Endothelial cell of umbilical vein (primary cell): ENCODE results near the gene ATP10A. TPM values are rescaled to one million over a fixed set of nuclear protein-coding genes. Genes with fewer than 3 reads are reported as not detected.

ENCODE experiments used
- BruUV-seq: library from RNA; stranded (reverse); fragments of 400-500 nt; replicated peaks from 2 replicates; lab custom pipeline; 2021; lab: Mats Ljungman, UMichigan
- CTCF ChIA-PET: fragments of 300-600, 350-600 bp; sonication (Branson Sonifier 250); formaldehyde crosslinking; loops from one replicate; lab custom pipeline; 2021; ENCODE audit warnings: antibody characterized with exemption, inconsistent platforms; lab: Charles Lee
- POLR2A ChIA-PET: fragments of 300-600, 350-600 bp; sonication (Branson Sonifier 250); formaldehyde crosslinking; loops from one replicate; lab custom pipeline; 2021; ENCODE audit warnings: antibody characterized with exemption, inconsistent platforms; lab: Charles Lee
- DNase-seq: peaks from one replicate; pipeline ENCODE4 v3.0.0-alpha.2; 2011; ENCODE audit warnings: low read depth, low spot score
- FAIRE-seq: peaks from 2 replicates; lab custom pipeline; 2011; peaks lifted over from hg19 to GRCh38; lab: Jason Lieb, UNC
- H2AFZ ChIP-seq: 2 replicates; pipeline ENCODE4 v1.6.0; 2012; ENCODE audit warnings: low read depth, low read length, control low read depth, inconsistent platforms
- H3K27ac ChIP-seq: 2 replicates; pipeline ENCODE4 v1.5.1; 2011; ENCODE audit warnings: low read depth, mild to moderate bottlenecking, control low read depth, low read length, moderate library complexity; ENCODE audit not compliant: insufficient read depth
- H3K27me3 ChIP-seq, 2 experiments: 2 replicates each; pipeline versions ENCODE4 v1.6.0 to v1.6.1; 2011; ENCODE audit warnings: low read length in 2 of 2, mixed read lengths in 1 of 2; ENCODE audit not compliant: control insufficient read depth in 2 of 2, insufficient read depth in 2 of 2
- H3K36me3 ChIP-seq, 2 experiments: 2 replicates in 1 of 2; 3 replicates in 1 of 2; pipeline ENCODE4 v1.5.1; 2011; ENCODE audit warnings: low read length in 2 of 2, mild to moderate bottlenecking in 1 of 2, moderate library complexity in 1 of 2; ENCODE audit not compliant: control insufficient read depth in 2 of 2, insufficient read depth in 2 of 2; ENCODE audit errors: extremely low read depth in 1 of 2
- H3K4me1 ChIP-seq: 3 replicates; pipeline ENCODE4 v1.5.1; 2011; ENCODE audit warnings: mild to moderate bottlenecking, low read length; ENCODE audit not compliant: control insufficient read depth, insufficient read depth; ENCODE audit errors: extremely low read depth
- H3K4me2 ChIP-seq: 2 replicates; pipeline ENCODE4 v1.6.1; 2011; ENCODE audit warnings: low read length, control low read depth, mixed read lengths; ENCODE audit not compliant: insufficient read depth
- H3K4me3 ChIP-seq, 3 experiments: fragments of 200-600 bp in 1 of 3; sonication (generic), shearing (Covaris generic) in 1 of 3; replicated peaks in 1 of 3; 2 replicates each; pipeline ENCODE4 v1.5.1; 2011 to 2016; ENCODE audit warnings: control low read depth in 3 of 3, low read length in 3 of 3, mild to moderate bottlenecking in 2 of 3, inconsistent platforms in 1 of 3, low read depth in 1 of 3, moderate library complexity in 1 of 3; ENCODE audit not compliant: insufficient read depth in 1 of 3
- H3K79me2 ChIP-seq: 2 replicates; pipeline ENCODE4 v1.6.0; 2012; ENCODE audit warnings: low read length, inconsistent platforms; ENCODE audit not compliant: control insufficient read depth, insufficient read depth
- H3K9ac ChIP-seq: replicated peaks from 2 replicates; pipeline ENCODE3; 2011; ENCODE audit warnings: low read length, control low read depth; ENCODE audit not compliant: insufficient read depth; ENCODE audit errors: extremely low read depth
- H3K9me1 ChIP-seq: replicated peaks from 3 replicates; pipeline ENCODE4 v1.6.0; 2011; ENCODE audit warnings: mild to moderate bottlenecking, low read length; ENCODE audit not compliant: control insufficient read depth, insufficient read depth; ENCODE audit errors: extremely low read depth
- H3K9me3 ChIP-seq: replicated peaks from 2 replicates; pipeline ENCODE4 v1.5.1; 2012; ENCODE audit warnings: low read length, inconsistent platforms; ENCODE audit not compliant: control insufficient read depth, insufficient read depth
- H4K20me1 ChIP-seq: replicated peaks from 2 replicates; pipeline ENCODE3; 2011; ENCODE audit warnings: mild to moderate bottlenecking, low read length; ENCODE audit not compliant: control insufficient read depth, insufficient read depth; ENCODE audit errors: extremely low read depth
- EZH2 ChIP-seq: IDR thresholded peaks from 2 replicates; pipeline ENCODE4 v1.6.1; 2012; ENCODE audit warnings: borderline replicate concordance, low read depth, mild to moderate bottlenecking, moderate library complexity, low read length, inconsistent platforms; ENCODE audit not compliant: severe bottlenecking
- FOS ChIP-seq: IDR thresholded peaks from 2 replicates; pipeline ENCODE4 v1.6.1; 2011; ENCODE audit warnings: mild to moderate bottlenecking, low read length, moderate library complexity, borderline replicate concordance; ENCODE audit not compliant: insufficient read depth
- GATA2 ChIP-seq: IDR thresholded peaks from 2 replicates; pipeline ENCODE4 v1.7.0; 2011; ENCODE audit warnings: low read depth, mild to moderate bottlenecking, moderate library complexity, mixed read lengths, low read length; ENCODE audit not compliant: insufficient read length, insufficient read depth
- JUN ChIP-seq: IDR thresholded peaks from 2 replicates; pipeline ENCODE4 v1.6.1; 2011; ENCODE audit warnings: borderline replicate concordance, low read depth; ENCODE audit not compliant: insufficient read length, insufficient read depth
- MYC ChIP-seq: IDR thresholded peaks from one replicate; pipeline ENCODE4 v1.6.1; 2011; ENCODE audit warnings: mild to moderate bottlenecking, low read depth, low read length
- POLR2A ChIP-seq: IDR thresholded peaks from 2 replicates; pipeline ENCODE4 v1.6.1; 2012; ENCODE audit warnings: low read depth, mild to moderate bottlenecking, control low read depth, low read length
- POLR2AphosphoS5 ChIP-seq: IDR thresholded peaks from 2 replicates; pipeline ENCODE4 v1.6.1; 2012; ENCODE audit warnings: low read depth, mild to moderate bottlenecking, control low read depth, low read length, moderate library complexity; ENCODE audit not compliant: insufficient read depth
- dilution Hi-C: fragments of 300-500 bp; cut with MboI; formaldehyde crosslinking; loops from one replicate; pipeline ENCODE4 v1.15.0; 2019; ENCODE audit warnings: low sequenced_read_pairs; ENCODE audit not compliant: extremely low pct_ligation_motif_present
- intact Hi-C: fragments of 100-400 bp; cut with micrococcal nuclease; formaldehyde crosslinking; loops from one replicate; pipeline ENCODE4 v1.10.0; 2022
- polyA plus RNA-seq, 4 experiments: library from polyadenylated mRNA; depleted of rRNA in 3 of 4; stranded (reverse) in 3 of 4; unstranded in 1 of 4; fragments of >200 nt; gene quantifications; 2 replicates each; pipeline versions ENCODE4 v1.2.1 to v1.2.3, GENCODE V29; 2011 to 2012; ENCODE audit warnings: missing spikeins in 1 of 4
- total RNA-seq: library from RNA; stranded (reverse); gene quantifications from 2 replicates; pipeline ENCODE4 v1.2.3, GENCODE V29; 2021
- TF ChIP-seq, protein P1 (sequence below): IDR thresholded peaks from 2 replicates; pipeline ENCODE4 v1.6.1; 2011; ENCODE audit not compliant: insufficient read depth, insufficient read length
- TF ChIP-seq, protein P2 (sequence below), 2 donors: IDR thresholded peaks; 1 replicate in 1 of 2; 2 replicates in 1 of 2; pipeline ENCODE4 v1.5.1; 2011; ENCODE audit warnings: low read length in 2 of 2, mild to moderate bottlenecking in 2 of 2, moderate library complexity in 2 of 2, control low read depth in 1 of 2, inconsistent platforms in 1 of 2, low read depth in 1 of 2; ENCODE audit not compliant: insufficient read depth in 1 of 2; ENCODE audit errors: extremely low read depth in 1 of 2

The ATP10A gene
- total and polyA plus RNA-seq, 2 donors (not counting 3 experiments of a cell fraction or from before 2014, with no cell fraction given) = not detected

DNA sequence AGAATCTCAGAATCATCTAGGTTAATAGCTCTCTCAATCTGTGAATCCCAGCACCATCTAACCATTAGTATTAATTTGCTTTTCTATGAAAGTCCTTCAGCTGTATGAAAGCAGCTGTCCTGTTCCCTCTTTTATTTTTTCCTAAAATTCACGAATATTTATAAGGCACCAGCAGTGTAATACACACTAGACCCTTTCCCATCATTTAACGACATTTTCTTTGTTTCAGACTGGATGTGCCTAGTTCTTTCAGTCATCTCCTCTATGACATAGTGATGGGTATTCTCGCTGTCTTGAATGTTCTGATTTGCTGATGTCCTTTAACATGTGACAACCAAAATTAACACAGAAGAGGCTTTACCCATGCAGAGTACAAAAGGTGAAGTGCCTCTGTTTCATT, 48.9 kb upstream of the ATP10A start:
- intact Hi-C loops = no loop called here
- dilution Hi-C loops = no loop called here
- Histone ChIP-seq H2AFZ (no peak overlapping the region), H3K27me3 (no peaks in the 10 kb centered on the region), H3K9ac (no peak overlapping the region), H3K27ac (no peak overlapping the region), H3K9me3 (no peaks in the 10 kb centered on the region), H3K4me2 (no peak overlapping the region), H3K36me3 (no peaks in the 10 kb centered on the region), H4K20me1 (no peaks in the 10 kb centered on the region), H3K9me1 (no peaks in the 10 kb centered on the region), H3K4me1 (no peaks in the 10 kb centered on the region), H3K4me3 (no peak overlapping the region), H3K79me2 (no peaks in the 10 kb centered on the region)
- BruUV-seq = no TSS peak
- DNase-seq = no peak
- POLR2A ChIA-PET = no interaction called here
- CTCF ChIA-PET = no interaction called here
- TF ChIP-seq POLR2AphosphoS5 (no peak), EZH2 (no peak), MYC (no peak), JUN (no peak), POLR2A (no peak), GATA2 (no peak), FOS (no peak)
- TF ChIP-seq, protein P1, sequence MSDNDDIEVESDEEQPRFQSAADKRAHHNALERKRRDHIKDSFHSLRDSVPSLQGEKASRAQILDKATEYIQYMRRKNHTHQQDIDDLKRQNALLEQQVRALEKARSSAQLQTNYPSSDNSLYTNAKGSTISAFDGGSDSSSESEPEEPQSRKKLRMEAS = no peak
- TF ChIP-seq, protein P2, sequence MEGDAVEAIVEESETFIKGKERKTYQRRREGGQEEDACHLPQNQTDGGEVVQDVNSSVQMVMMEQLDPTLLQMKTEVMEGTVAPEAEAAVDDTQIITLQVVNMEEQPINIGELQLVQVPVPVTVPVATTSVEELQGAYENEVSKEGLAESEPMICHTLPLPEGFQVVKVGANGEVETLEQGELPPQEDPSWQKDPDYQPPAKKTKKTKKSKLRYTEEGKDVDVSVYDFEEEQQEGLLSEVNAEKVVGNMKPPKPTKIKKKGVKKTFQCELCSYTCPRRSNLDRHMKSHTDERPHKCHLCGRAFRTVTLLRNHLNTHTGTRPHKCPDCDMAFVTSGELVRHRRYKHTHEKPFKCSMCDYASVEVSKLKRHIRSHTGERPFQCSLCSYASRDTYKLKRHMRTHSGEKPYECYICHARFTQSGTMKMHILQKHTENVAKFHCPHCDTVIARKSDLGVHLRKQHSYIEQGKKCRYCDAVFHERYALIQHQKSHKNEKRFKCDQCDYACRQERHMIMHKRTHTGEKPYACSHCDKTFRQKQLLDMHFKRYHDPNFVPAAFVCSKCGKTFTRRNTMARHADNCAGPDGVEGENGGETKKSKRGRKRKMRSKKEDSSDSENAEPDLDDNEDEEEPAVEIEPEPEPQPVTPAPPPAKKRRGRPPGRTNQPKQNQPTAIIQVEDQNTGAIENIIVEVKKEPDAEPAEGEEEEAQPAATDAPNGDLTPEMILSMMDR (IDR thresholded peaks at IDR 0.05; ENCODE audit: extremely low read depth in 1 of 2, insufficient read depth in 1 of 2, low read depth in 1 of 2, low read length in 2 of 2) = no peak
- no peak for FAIRE-seq
